ENCODE data around the gene PFKFB3. TPM values are rescaled to one million over a fixed set of nuclear protein-coding genes. Genes with fewer than 3 reads are reported as not detected.
"Not testable (repeated sequence)": the region's sequence is repeated elsewhere in the genome, so short reads cannot be mapped to it uniquely, and the experiment has no call there.

PFKFB3 gene
- total RNA-seq, 2 donors from 2014 or later: 120 to 153 TPM

DNA sequence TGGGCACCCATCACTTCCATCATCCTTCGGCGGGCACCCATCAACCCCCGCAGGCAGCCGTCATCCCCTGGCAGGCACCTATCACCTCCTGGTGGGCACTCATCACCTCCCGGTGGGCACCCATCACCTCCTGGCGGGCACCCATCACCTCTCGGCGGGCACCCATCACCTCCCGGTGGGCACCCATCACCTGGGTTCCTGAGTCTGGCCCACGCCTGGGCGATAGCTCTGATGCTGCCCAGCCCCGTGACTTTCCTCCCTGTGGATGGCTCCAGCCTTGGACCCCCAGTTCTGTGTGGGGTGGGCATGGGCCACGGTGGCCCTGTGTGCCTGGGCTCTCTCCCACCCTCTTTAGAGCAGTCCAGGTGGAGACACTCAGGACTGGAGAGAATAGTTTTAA is 29.0 kb downstream of the PFKFB3 start:
- Mint-ChIP-seq H3K9me3 (no peaks in the 10 kb centered on the region), H3K4me3 (no peak overlapping the region), H3K4me1 (ENCODE audit: low read depth) (peaks cover 8% of the 10 kb centered on the region), H3K27me3 (ENCODE audit: low read depth) (no peaks in the 10 kb centered on the region), H3K27ac (no peak overlapping the region), H3K36me3 (ENCODE audit: insufficient read depth in 2 of 2) (peaks cover 12 to 24% of the 10 kb centered on the region in 2 donors)
- DNase-seq: no peak
- no peak for ATAC-seq (replicated peaks in 1 of 2)

DNA sequence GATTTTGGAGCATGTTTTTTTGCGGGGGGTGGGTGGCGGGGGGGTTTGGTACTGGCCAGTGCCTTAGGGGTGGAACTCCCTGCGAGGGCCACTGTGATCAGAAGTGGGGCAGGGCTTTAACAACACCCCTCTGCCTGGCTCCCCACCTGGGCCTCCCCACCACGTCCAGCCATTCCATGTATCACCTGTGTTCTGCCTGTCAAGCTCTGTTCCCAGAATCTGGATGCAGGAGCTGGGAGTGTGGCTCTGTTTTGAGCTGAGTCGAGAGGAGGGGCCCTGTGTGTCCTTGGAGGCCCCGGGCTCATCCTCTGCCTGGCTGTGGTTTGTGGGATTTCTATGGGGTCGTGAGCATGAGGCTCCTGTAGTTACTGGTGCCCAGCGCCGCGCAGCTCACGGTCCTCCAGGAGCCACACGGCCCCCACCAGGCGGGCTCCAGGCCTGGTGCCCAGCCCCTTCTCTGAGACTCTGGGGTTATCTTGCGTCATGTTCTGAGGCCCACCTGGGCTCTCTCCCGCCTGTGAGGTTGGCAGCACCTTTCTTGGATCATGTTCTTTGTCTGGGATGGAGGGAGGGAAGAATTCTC is 29.6 kb downstream of the PFKFB3 start:
- Mint-ChIP-seq H3K27ac (no peak overlapping the region), H3K4me3 (no peak overlapping the region)

DNA sequence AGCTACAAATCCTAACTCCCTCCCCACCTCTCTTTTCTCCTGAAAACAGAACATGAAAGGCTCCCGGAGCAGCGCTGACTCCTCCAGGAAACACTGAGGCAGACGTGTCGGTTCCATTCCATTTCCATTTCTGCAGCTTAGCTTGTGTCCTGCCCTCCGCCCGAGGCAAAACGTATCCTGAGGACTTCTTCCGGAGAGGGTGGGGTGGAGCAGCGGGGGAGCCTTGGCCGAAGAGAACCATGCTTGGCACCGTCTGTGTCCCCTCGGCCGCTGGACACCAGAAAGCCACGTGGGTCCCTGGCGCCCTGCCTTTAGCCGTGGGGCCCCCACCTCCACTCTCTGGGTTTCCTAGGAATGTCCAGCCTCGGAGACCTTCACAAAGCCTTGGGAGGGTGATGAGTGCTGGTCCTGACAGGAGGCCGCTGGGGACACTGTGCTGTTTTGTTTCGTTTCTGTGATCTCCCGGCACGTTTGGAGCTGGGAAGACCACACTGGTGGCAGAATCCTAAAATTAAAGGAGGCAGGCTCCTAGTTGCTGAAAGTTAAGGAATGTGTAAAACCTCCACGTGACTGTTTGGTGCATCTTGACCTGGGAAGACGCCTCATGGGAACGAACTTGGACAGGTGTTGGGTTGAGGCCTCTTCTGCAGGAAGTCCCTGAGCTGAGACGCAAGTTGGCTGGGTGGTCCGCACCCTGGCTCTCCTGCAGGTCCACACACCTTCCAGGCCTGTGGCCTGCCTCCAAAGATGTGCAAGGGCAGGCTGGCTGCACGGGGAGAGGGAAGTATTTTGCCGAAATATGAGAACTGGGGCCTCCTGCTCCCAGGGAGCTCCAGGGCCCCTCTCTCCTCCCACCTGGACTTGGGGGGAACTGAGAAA is 30.4 kb downstream of the PFKFB3 start:
- Mint-ChIP-seq H3K27ac (no peak overlapping the region), H3K4me1 (ENCODE audit: low read depth) (peaks cover 10% of the 10 kb centered on the region), H3K9me3 (no peaks in the 10 kb centered on the region), H3K36me3 (ENCODE audit: insufficient read depth in 2 of 2) (peaks cover 12 to 22% of the 10 kb centered on the region in 2 donors), H3K27me3 (ENCODE audit: low read depth) (no peaks in the 10 kb centered on the region), H3K4me3 (no peak overlapping the region)
- no peak for DNase-seq
- ATAC-seq (replicated peaks in 1 of 2): no peak

More for the DNA sequence above, 29.6 kb downstream of the PFKFB3 start:
- Mint-ChIP-seq H3K27me3 (ENCODE audit: low read depth) (no peaks in the 10 kb centered on the region), H3K9me3 (no peaks in the 10 kb centered on the region), H3K4me1 (ENCODE audit: low read depth) (peaks cover 13% of the 10 kb centered on the region), H3K36me3 (ENCODE audit: insufficient read depth in 2 of 2) (peaks cover 14 to 22% of the 10 kb centered on the region in 2 donors)
- no peak for ATAC-seq (replicated peaks in 1 of 2)
- no peak for DNase-seq

DNA sequence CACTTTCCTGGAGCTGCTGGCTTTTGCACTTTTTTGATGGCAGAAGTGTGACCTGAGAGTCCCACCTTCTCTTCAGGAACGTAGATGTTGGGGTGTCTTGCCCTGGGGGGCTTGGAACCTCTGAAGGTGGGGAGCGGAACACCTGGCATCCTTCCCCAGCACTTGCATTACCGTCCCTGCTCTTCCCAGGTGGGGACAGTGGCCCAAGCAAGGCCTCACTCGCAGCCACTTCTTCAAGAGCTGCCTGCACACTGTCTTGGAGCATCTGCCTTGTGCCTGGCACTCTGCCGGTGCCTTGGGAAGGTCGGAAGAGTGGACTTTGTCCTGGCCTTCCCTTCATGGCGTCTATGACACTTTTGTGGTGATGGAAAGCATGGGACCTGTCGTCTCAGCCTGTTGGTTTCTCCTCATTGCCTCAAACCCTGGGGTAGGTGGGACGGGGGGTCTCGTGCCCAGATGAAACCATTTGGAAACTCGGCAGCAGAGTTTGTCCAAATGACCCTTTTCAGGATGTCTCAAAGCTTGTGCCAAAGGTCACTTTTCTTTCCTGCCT is 31.1 kb downstream of the PFKFB3 start:
- no peak overlapping the region for H3K4me3 Mint-ChIP-seq
- H3K36me3 Mint-ChIP-seq (ENCODE audit: insufficient read depth in 2 of 2): peaks cover 12 to 20% of the 10 kb centered on the region in 2 donors
- DNase-seq (no peak), ATAC-seq (replicated peaks in 1 of 2) (no peak)
- no peak overlapping the region for H3K27ac Mint-ChIP-seq
- peaks cover 0 to 2% of the 10 kb centered on the region in 2 donors for H3K9me3 Mint-ChIP-seq
- no peaks in the 10 kb centered on the region for H3K27me3 Mint-ChIP-seq (ENCODE audit: low read depth)
- peaks cover 12% of the 10 kb centered on the region for H3K4me1 Mint-ChIP-seq (ENCODE audit: low read depth)

DNA sequence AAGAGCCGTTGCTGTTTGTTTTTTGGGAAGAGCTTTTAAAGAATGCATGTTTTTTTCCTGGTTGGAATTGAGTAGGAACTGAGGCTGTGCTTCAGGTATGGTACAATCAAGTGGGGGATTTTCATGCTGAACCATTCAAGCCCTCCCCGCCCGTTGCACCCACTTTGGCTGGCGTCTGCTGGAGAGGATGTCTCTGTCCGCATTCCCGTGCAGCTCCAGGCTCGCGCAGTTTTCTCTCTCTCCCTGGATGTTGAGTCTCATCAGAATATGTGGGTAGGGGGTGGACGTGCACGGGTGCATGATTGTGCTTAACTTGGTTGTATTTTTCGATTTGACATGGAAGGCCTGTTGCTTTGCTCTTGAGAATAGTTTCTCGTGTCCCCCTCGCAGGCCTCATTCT is 31.6 kb downstream of the PFKFB3 start:
- Mint-ChIP-seq H3K27ac (no peak overlapping the region), H3K4me3 (no peak overlapping the region), H3K4me1 (ENCODE audit: low read depth) (peaks cover 17% of the 10 kb centered on the region), H3K36me3 (ENCODE audit: insufficient read depth in 2 of 2) (peaks cover 12 to 24% of the 10 kb centered on the region in 2 donors), H3K27me3 (ENCODE audit: low read depth) (no peaks in the 10 kb centered on the region), H3K9me3 (peaks cover 0 to 4% of the 10 kb centered on the region in 2 donors)
- ATAC-seq (replicated peaks in 1 of 2) (no peak), DNase-seq (no peak)

DNA sequence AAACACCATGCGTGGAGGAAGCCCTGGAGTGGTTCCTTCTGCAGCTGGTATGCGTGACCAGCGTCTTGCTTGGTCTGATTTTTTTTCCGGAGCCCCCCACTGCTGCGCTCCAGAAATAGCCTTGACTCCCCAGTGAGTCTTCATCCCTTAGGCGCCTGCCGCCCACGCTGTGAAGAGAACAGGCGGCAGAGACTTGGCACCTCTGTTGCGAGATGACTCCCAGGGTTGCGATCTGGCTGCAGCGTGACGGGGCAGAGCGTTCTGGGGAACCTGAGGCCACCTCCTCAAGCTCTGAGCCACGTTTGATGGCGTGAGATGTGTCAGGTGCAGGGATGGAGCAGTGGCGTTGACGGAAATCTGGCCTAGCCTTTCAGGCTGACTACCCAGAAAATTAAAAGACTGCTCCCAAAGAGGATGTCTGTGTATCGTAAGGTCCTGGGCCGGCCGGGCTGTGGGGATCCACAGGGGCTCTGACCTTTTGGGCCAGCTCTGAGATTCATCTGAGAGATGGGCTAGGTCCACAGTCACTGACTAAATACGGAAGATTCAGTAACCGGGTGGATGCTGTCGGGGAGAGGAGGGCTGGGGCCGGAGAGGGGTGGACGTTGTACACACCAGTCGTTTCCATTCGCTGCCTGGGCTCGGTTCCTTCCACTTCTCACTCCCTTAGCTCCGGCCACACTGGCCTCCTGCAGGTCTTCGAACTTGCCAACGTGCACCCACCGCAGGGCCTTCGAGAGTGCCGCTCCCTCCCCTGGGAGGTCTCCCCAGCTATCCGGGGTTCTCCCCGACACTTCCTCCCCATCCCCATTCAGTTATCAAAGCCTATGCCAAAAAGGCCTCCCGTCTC is 33.8 kb downstream of the PFKFB3 start:
- peaks cover 22% of the 10 kb centered on the region for H3K4me1 Mint-ChIP-seq (ENCODE audit: low read depth)
- DNase-seq: no peak
- peaks cover 6 to 23% of the 10 kb centered on the region in 2 donors for H3K36me3 Mint-ChIP-seq (ENCODE audit: insufficient read depth in 2 of 2)
- no peak overlapping the region for H3K27ac Mint-ChIP-seq
- no peak for ATAC-seq (replicated peaks in 1 of 2)
- H3K9me3 Mint-ChIP-seq: peaks cover 0 to 4% of the 10 kb centered on the region in 2 donors
- H3K27me3 Mint-ChIP-seq (ENCODE audit: low read depth): no peaks in the 10 kb centered on the region
- H3K4me3 Mint-ChIP-seq: no peak overlapping the region

DNA sequence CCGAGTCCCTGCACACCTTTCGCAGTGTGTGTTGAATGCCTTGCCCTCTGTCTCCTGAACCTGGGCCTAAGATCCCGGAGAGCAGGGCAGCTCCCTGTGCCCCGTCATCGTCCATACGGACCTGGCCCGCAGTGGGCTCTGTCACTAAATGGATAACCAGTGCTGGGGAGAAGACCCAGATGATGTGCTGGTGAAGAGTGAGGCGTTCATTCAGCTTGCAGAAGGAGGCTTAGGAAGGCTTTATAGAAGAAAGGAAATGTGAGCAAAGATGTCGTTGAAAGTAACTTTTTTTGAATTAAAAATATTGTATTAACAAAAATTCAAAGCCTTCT is 34.4 kb downstream of the PFKFB3 start:
- Mint-ChIP-seq H3K9me3 (peaks cover 0 to 4% of the 10 kb centered on the region in 2 donors), H3K27me3 (ENCODE audit: low read depth) (no peaks in the 10 kb centered on the region), H3K36me3 (ENCODE audit: insufficient read depth in 2 of 2) (peaks cover 6 to 24% of the 10 kb centered on the region in 2 donors), H3K4me1 (ENCODE audit: low read depth) (peaks cover 22% of the 10 kb centered on the region), H3K4me3 (no peak overlapping the region), H3K27ac (no peak overlapping the region)
- no peak for DNase-seq
- ATAC-seq (replicated peaks in 1 of 2): no peak

DNA sequence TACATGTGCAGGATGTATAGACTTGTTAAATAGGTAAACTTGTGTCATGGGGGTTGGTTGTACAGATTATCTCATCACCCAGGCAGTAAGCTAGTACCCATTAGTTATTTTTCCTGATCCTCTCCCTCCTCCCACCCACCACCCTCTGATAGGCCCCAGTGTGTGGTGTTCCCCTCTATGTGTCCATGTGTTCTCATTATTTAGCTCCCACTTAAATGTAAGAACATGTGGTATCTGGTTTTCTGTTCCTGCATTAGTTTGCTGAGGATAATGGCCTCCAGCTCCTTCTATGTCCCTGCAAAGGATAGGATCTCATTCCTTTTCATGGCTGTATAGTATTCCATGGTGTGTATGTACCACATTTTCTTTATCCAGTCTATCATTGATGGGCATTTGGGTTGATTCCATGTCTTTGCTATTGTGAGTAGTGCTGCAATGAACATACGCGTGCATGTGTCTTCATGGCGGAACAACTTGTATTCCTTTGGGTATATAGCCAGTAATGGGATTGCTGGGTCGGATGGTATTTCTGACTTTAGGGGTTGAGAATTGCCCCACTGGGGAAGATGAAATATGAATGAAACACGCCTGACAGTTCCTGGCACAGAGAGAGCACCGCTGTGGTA is 36.0 kb downstream of the PFKFB3 start:
- H3K27ac Mint-ChIP-seq; ATAC-seq (replicated peaks in 1 of 2); DNase-seq; H3K27me3 Mint-ChIP-seq (ENCODE audit: low read depth); H3K9me3 Mint-ChIP-seq: not testable (repeated sequence)
- Mint-ChIP-seq H3K4me3 (peak overlapping the region in 1 of 2 donors; percentile 3), H3K4me1 (ENCODE audit: low read depth) (peaks cover 22% of the 10 kb centered on the region), H3K36me3 (ENCODE audit: insufficient read depth in 2 of 2) (peaks cover 6 to 27% of the 10 kb centered on the region in 2 donors)

DNA sequence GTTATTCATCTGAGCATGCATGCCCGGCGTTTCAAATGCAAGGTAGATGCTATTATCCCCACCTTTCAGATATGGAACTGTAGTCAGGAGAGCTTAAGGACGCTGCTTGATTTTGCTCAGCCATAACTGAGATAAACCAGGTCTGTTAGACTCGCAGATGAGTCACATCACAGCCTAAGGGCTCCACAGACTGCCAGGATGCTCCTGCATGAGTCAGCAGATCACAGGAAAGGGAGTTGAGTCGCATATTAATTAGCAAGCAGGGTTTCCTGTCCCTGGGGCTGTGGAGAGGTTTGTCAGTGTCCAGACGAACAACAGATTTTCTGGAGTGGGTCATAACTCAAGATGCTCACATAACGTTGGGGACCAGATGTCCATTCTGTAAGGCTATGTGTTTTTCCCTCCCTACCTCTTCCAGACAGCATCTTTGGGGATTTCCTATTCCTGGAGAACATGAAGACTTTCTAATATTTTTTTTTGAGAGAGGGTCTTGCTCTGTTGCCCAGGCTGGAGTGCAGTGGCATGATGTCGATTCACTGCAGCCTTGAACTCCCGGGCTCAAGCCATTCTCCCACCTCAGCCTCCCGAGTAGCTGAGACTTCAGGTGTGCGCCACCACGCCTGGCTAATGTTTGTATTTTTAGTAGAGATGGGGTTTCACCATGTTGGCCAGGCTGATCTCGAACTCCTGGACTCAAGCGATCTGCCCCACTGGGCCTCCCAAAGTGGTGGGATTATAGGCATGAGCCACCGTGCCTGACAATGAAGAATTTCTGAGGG is 36.7 kb downstream of the PFKFB3 start:
- no peak overlapping the region for H3K27ac Mint-ChIP-seq
- DNase-seq (peak; percentile 68 to 76), ATAC-seq (replicated peaks in 1 of 2) (peak; percentile 96 to 98)
- peak overlapping the region in 1 of 2 donors; percentile 3 for H3K4me3 Mint-ChIP-seq
- H3K9me3 Mint-ChIP-seq: peaks cover 0 to 4% of the 10 kb centered on the region in 2 donors
- no peaks in the 10 kb centered on the region for H3K27me3 Mint-ChIP-seq (ENCODE audit: low read depth)
- peaks cover 6 to 25% of the 10 kb centered on the region in 2 donors for H3K36me3 Mint-ChIP-seq (ENCODE audit: insufficient read depth in 2 of 2)
- H3K4me1 Mint-ChIP-seq (ENCODE audit: low read depth): peaks cover 22% of the 10 kb centered on the region

DNA sequence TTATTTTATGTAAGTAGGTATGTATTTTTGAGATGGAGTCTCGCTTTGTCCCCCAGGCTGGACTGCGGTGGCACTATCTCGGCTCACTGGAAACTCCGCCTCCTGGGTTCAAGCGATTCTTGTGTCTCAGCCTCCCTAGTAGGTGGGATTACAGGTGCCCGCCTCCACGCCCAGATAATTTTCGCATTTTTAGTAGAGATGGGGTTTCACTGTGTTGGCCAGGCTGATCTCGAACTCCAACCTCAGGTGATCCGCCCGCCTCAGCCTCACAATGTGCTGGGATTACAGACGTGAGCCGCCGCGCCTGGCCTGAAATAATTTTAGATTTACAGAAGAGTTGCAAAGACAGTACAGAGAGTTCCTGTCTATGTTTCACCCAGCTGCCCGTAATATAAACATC is 37.5 kb downstream of the PFKFB3 start:
- ATAC-seq (replicated peaks in 1 of 2) (no peak), DNase-seq (no peak)
- Mint-ChIP-seq H3K4me1 (ENCODE audit: low read depth) (peaks cover 22% of the 10 kb centered on the region), H3K36me3 (ENCODE audit: insufficient read depth in 2 of 2) (peaks cover 6 to 22% of the 10 kb centered on the region in 2 donors), H3K27me3 (ENCODE audit: low read depth) (no peaks in the 10 kb centered on the region), H3K27ac (no peak overlapping the region), H3K4me3 (no peak overlapping the region), H3K9me3 (peaks cover 0 to 4% of the 10 kb centered on the region in 2 donors)

DNA sequence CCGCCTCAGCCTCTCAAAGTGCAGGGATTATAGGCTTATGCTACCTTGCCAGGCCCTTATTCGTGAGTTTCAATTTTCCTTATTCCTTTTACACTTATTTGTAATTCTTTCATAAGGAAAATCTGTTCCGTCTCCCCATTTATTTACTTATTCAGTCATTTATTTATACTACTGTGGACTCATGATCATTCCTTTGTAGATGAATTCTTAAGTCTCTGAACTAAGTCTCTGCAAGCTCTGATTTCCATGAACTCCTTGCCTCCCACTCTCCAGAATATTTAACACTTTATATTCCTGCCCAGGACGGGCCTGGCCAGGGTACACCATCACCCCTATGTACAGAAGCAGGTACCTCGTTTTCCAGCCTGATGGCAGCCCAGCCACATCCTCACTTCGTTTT is 39.4 kb downstream of the PFKFB3 start:
- H3K9me3 Mint-ChIP-seq: peaks cover 0 to 4% of the 10 kb centered on the region in 2 donors
- peaks cover 2 to 16% of the 10 kb centered on the region in 2 donors for H3K36me3 Mint-ChIP-seq (ENCODE audit: insufficient read depth in 2 of 2)
- no peak for DNase-seq
- H3K4me1 Mint-ChIP-seq (ENCODE audit: low read depth): peaks cover 16% of the 10 kb centered on the region
- no peaks in the 10 kb centered on the region for H3K27me3 Mint-ChIP-seq (ENCODE audit: low read depth)
- peak overlapping the region; percentile 64 for H3K27ac Mint-ChIP-seq
- ATAC-seq (replicated peaks in 1 of 2): no peak
- no peak overlapping the region for H3K4me3 Mint-ChIP-seq

DNA sequence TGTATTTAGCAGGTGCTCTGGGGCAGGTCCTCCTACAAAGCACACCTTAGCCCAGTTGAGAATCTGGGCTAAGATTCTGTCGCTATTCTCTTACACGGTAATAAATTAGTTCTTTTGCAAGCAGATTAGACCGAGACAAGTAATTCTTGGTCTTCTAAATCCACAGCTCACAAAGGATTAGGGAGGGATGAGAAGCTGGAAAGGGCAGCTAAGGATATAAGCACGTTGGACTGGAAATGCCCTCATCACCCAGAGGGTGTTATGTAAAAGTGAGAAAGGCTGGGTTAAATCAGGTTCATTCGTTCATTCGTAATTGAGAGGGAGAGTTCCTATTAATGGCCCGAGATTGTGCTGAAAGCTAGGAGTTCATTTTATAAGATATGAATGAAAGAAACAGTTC is 41.8 kb downstream of the PFKFB3 start:
- peaks cover 3% of the 10 kb centered on the region for H3K4me1 Mint-ChIP-seq (ENCODE audit: low read depth)
- H3K4me3 Mint-ChIP-seq: no peak overlapping the region
- ATAC-seq (replicated peaks in 1 of 2) (no peak), DNase-seq (no peak)
- no peaks in the 10 kb centered on the region for H3K9me3 Mint-ChIP-seq
- peaks cover under 1 to 13% of the 10 kb centered on the region in 2 donors for H3K36me3 Mint-ChIP-seq (ENCODE audit: insufficient read depth in 2 of 2)
- no peak overlapping the region for H3K27ac Mint-ChIP-seq
- H3K27me3 Mint-ChIP-seq (ENCODE audit: low read depth): no peaks in the 10 kb centered on the region

Data from activated T-cell treated with anti-CD3 and anti-CD28 coated beads, Interleukin-2, amount 50 U/mL, for 72 hours (primary cell).